Osteoblast (primary cell): ENCODE measurements around the gene PCF11. TPM values are rescaled to one million over a fixed set of nuclear protein-coding genes. Genes with fewer than 3 reads are reported as not detected.

ENCODE experiments used
- DNase-seq: peaks from one replicate; pipeline ENCODE4 v3.0.0; 2011; ENCODE audit warnings: low spot score, mixed read lengths; ENCODE audit not compliant: insufficient read length; ENCODE audit errors: missing footprints
- H2AFZ ChIP-seq: 2 replicates; pipeline ENCODE4 v1.6.0; 2011; ENCODE audit warnings: mild to moderate bottlenecking, low read length
- H3K27ac ChIP-seq: 2 replicates; pipeline ENCODE4 v1.5.1; 2011; ENCODE audit warnings: mild to moderate bottlenecking, low read depth, low read length, moderate library complexity
- H3K27me3 ChIP-seq: 2 replicates; pipeline ENCODE4 v1.6.0; 2012; ENCODE audit warnings: mild to moderate bottlenecking, control low read depth, inconsistent platforms, low read length, moderate library complexity; ENCODE audit not compliant: insufficient read depth
- H3K36me3 ChIP-seq: 2 replicates; pipeline ENCODE4 v1.5.1; 2011; ENCODE audit warnings: mild to moderate bottlenecking, low read length, control low read depth, moderate library complexity; ENCODE audit not compliant: insufficient read depth
- H3K4me1 ChIP-seq: 2 replicates; pipeline ENCODE4 v1.5.1; 2011; ENCODE audit warnings: mild to moderate bottlenecking, low read length, control low read depth, moderate library complexity; ENCODE audit not compliant: insufficient read depth
- H3K4me2 ChIP-seq: 2 replicates; pipeline ENCODE4 v1.6.0; 2011; ENCODE audit warnings: mild to moderate bottlenecking, low read length; ENCODE audit not compliant: insufficient read depth
- H3K4me3 ChIP-seq: fragments of 200-600 bp; sonication (generic); 3 replicates; pipeline ENCODE4 v1.5.1; 2012; ENCODE audit warnings: mild to moderate bottlenecking, low read length, inconsistent platforms; ENCODE audit not compliant: insufficient read depth
- H3K79me2 ChIP-seq: 2 replicates; pipeline ENCODE4 v1.6.0; 2012; ENCODE audit warnings: mild to moderate bottlenecking, low read length, control low read depth, inconsistent platforms; ENCODE audit not compliant: insufficient read depth
- H3K9me3 ChIP-seq: 2 replicates; pipeline ENCODE4 v1.5.1; 2011; ENCODE audit warnings: low read depth, low read length, control low read depth
- H4K20me1 ChIP-seq: 2 replicates; pipeline ENCODE4 v1.6.0; 2012; ENCODE audit warnings: mild to moderate bottlenecking, low read length, control low read depth; ENCODE audit not compliant: insufficient read depth
- CTCF ChIP-seq: IDR thresholded peaks from 2 replicates; pipeline ENCODE4 v1.5.1; 2011; ENCODE audit warnings: mild to moderate bottlenecking, low read depth, low read length, moderate library complexity; ENCODE audit errors: extremely low read depth
- total RNA-seq: library from RNA; depleted of rRNA; stranded (reverse); fragments of >200 nt; gene quantifications from 2 replicates; pipeline ENCODE4 v1.2.3, GENCODE V29; 2012

Gene PCF11
- total RNA-seq, 1 donor = 38.4 TPM

- no peaks in the 10 kb centered on the region for H3K9me3 ChIP-seq
- no peak for TF ChIP-seq CTCF
- no peak for DNase-seq
Observed at GRCh38 chr11:83220260-83220659, 63.3 kb downstream of the PCF11 start.

GRCh38 chr11:83221694-83222093 is 64.8 kb downstream of the PCF11 start:
- Histone ChIP-seq H3K4me2 (no peak overlapping the region), H3K27me3 (no peaks in the 10 kb centered on the region)
- TF ChIP-seq CTCF = no peak

More at GRCh38 chr11:83220260-83220659, 63.3 kb downstream of the PCF11 start:
- H3K4me1 ChIP-seq = no peaks in the 10 kb centered on the region
- H3K36me3 ChIP-seq = no peaks in the 10 kb centered on the region
- H2AFZ ChIP-seq = no peak overlapping the region
- H3K27ac ChIP-seq = no peak overlapping the region
- H3K4me2 ChIP-seq = no peak overlapping the region
- no peaks in the 10 kb centered on the region for H4K20me1 ChIP-seq
- no peak overlapping the region for H3K4me3 ChIP-seq
- H3K27me3 ChIP-seq = no peaks in the 10 kb centered on the region
- H3K79me2 ChIP-seq = no peaks in the 10 kb centered on the region

GRCh38 chr11:83222499-83222898 is 65.6 kb downstream of the PCF11 start:
- no peaks in the 10 kb centered on the region for H3K9me3 ChIP-seq
- peak; percentile 39 for DNase-seq
- H3K27ac ChIP-seq = no peak overlapping the region
- H3K4me2 ChIP-seq = no peak overlapping the region
- H2AFZ ChIP-seq = no peak overlapping the region
- H3K4me3 ChIP-seq = no peak overlapping the region
- no peak for TF ChIP-seq CTCF
- H3K27me3 ChIP-seq = no peaks in the 10 kb centered on the region
- no peaks in the 10 kb centered on the region for H3K79me2 ChIP-seq
- no peaks in the 10 kb centered on the region for H3K36me3 ChIP-seq
- no peaks in the 10 kb centered on the region for H4K20me1 ChIP-seq
- no peaks in the 10 kb centered on the region for H3K4me1 ChIP-seq

More at GRCh38 chr11:83221694-83222093, 64.8 kb downstream of the PCF11 start:
- Histone ChIP-seq H2AFZ (no peak overlapping the region), H3K36me3 (no peaks in the 10 kb centered on the region), H3K27ac (no peak overlapping the region), H3K4me1 (no peaks in the 10 kb centered on the region), H3K9me3 (no peaks in the 10 kb centered on the region), H4K20me1 (no peaks in the 10 kb centered on the region), H3K79me2 (no peaks in the 10 kb centered on the region), H3K4me3 (no peak overlapping the region)
- DNase-seq = no peak

GRCh38 chr11:83223457-83223856 is 66.5 kb downstream of the PCF11 start:
- H4K20me1 ChIP-seq = no peaks in the 10 kb centered on the region
- H3K4me1 ChIP-seq = no peaks in the 10 kb centered on the region
- no peaks in the 10 kb centered on the region for H3K27me3 ChIP-seq
- H3K4me3 ChIP-seq = no peak overlapping the region
- H3K79me2 ChIP-seq = no peaks in the 10 kb centered on the region
- no peak for DNase-seq
- no peak for TF ChIP-seq CTCF
- no peaks in the 10 kb centered on the region for H3K9me3 ChIP-seq
- no peak overlapping the region for H3K27ac ChIP-seq
- no peaks in the 10 kb centered on the region for H3K36me3 ChIP-seq
- no peak overlapping the region for H3K4me2 ChIP-seq
- no peak overlapping the region for H2AFZ ChIP-seq
